Upper lobe of left lung (tissue), 4 donors: ENCODE data around the gene TRPM6.

Experiments
- POLR2A ChIP-seq, 4 donors: fragments of 450-650 bp; IDR thresholded peaks; one replicate each; pipeline ENCODE4 v1.5.1; 2016 to 2017; ENCODE audit warnings: antibody characterized with exemption in 4 of 4, mild to moderate bottlenecking in 2 of 4
- TF ChIP-seq, protein P1 (sequence below), 6 experiments: fragments of 450-650 bp in 4 of 6; fragments of 200-600 bp in 2 of 6; sonication (generic) in 2 of 6; IDR thresholded peaks; one replicate each; pipeline ENCODE4 v1.5.1; 2016 to 2019; ENCODE audit warnings: antibody characterized with exemption in 6 of 6

DNA sequence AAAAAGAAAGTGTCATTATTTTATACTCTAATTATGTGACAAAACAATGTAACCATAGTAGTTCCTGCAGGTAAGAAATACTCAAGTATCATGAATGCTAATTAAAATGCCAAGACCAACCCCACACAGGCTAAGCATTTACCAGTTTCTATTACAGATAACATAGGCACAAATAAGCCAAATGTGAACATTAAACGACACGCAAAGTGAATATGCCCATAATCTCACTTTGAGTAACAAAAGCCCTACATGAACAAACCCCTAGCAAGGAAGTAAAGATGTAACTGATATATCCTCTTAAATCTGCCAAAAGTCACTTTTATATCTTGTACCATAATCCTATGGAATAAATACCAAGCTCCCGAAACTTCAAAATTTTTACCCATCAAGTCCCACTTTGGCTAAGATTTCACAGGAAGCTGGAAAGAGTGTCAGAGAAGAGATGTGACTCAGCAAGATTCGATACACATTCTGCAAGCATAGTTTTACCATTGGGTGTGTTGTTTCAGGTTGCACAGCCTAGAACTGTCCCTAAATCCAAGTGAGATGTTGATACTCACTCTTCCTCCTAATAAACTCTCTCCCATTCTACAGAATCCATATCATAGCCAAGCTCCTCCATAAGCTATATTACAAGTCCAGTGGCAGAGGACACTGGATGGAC lies 28.8 kb downstream of the TRPM6 start:
- TF ChIP-seq, protein P1, sequence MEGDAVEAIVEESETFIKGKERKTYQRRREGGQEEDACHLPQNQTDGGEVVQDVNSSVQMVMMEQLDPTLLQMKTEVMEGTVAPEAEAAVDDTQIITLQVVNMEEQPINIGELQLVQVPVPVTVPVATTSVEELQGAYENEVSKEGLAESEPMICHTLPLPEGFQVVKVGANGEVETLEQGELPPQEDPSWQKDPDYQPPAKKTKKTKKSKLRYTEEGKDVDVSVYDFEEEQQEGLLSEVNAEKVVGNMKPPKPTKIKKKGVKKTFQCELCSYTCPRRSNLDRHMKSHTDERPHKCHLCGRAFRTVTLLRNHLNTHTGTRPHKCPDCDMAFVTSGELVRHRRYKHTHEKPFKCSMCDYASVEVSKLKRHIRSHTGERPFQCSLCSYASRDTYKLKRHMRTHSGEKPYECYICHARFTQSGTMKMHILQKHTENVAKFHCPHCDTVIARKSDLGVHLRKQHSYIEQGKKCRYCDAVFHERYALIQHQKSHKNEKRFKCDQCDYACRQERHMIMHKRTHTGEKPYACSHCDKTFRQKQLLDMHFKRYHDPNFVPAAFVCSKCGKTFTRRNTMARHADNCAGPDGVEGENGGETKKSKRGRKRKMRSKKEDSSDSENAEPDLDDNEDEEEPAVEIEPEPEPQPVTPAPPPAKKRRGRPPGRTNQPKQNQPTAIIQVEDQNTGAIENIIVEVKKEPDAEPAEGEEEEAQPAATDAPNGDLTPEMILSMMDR (IDR thresholded peaks at IDR 0.05), result no peak
- TF ChIP-seq POLR2A (IDR thresholded peaks at IDR 0.05), result no peak
